ENCODE data around the gene PLAGL2. TPM values are rescaled to one million over a fixed set of nuclear protein-coding genes. Genes with fewer than 3 reads are reported as not detected.
"Not testable (repeated sequence)": the region's sequence is repeated elsewhere in the genome, so short reads cannot be mapped to it uniquely, and the experiment has no call there.

Gene PLAGL2
- polyA plus RNA-seq, 1 donor from 2014 or later: 2.7 TPM

DNA sequence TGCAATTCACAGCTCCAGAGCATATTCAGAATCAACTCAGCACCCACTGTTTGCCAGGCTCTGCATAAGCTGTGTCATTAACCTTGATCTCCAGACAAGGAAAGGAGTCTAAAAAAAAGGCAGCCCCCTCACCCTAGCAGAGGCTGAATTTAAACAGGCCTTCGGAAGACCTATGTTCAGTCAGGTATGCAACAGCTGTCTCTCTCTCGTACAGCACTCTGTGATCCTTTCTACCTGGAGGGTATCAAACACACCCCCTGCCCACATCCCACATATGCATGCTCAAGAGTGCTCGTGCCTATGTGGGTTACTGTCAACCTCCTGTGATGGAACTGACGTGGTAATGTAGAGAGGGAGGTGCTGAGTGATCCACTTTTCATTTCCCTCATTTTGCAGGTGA is 8.5 kb downstream of the PLAGL2 start:
- Histone ChIP-seq H3F3A (ENCODE audit: insufficient read depth, low read length, poor library complexity, severe bottlenecking) (no peaks in the 10 kb centered on the region), H4K20me1 (ENCODE audit: insufficient read depth) (peaks cover 5% of the 10 kb centered on the region), H3K4me2 (ENCODE audit: low read length) (no peak overlapping the region), H3K79me2 (replicated peaks; ENCODE audit: insufficient read depth, low read length) (peaks cover 60% of the 10 kb centered on the region), H3K36me3 (ENCODE audit: insufficient read depth, low read length) (peaks cover 17% of the 10 kb centered on the region), H3K4me3 (ENCODE audit: low read length) (no peak overlapping the region), H3K27me3 (ENCODE audit: insufficient read depth, low read depth, low read length) (no peaks in the 10 kb centered on the region), H3K9me2 (ENCODE audit: insufficient read depth, low read length) (no peaks in the 10 kb centered on the region), H3K9ac (ENCODE audit: low read length) (no peak overlapping the region), H2AFZ (ENCODE audit: low read depth, low read length) (no peak overlapping the region), H3K9me3 (ENCODE audit: low read length) (no peaks in the 10 kb centered on the region), H3K27ac (ENCODE audit: low read length) (no peak overlapping the region)
- TF ChIP-seq TAF1 (IDR thresholded peaks at IDR 0.05; ENCODE audit: low read depth) (no peak), REST (IDR thresholded peaks at IDR 0.05; ENCODE audit: borderline replicate concordance) (no peak), MXI1 (conservative IDR thresholded peaks at IDR 0.05; ENCODE audit: poor library complexity, severe bottlenecking) (no peak), EZH2 (IDR thresholded peaks at IDR 0.05; ENCODE audit: borderline replicate concordance, insufficient read depth, low read length, poor library complexity, severe bottlenecking) (no peak), POLR2AphosphoS5 (IDR thresholded peaks at IDR 0.05) (no peak), SMC3 (conservative IDR thresholded peaks at IDR 0.05; ENCODE audit: poor library complexity) (no peak), EP300 (conservative IDR thresholded peaks at IDR 0.05; ENCODE audit: poor library complexity, severe bottlenecking) (no peak), CTCF (IDR thresholded peaks at IDR 0.05; ENCODE audit: poor library complexity, severe bottlenecking) (no peak), RAD21 (conservative IDR thresholded peaks at IDR 0.05) (no peak)

DNA sequence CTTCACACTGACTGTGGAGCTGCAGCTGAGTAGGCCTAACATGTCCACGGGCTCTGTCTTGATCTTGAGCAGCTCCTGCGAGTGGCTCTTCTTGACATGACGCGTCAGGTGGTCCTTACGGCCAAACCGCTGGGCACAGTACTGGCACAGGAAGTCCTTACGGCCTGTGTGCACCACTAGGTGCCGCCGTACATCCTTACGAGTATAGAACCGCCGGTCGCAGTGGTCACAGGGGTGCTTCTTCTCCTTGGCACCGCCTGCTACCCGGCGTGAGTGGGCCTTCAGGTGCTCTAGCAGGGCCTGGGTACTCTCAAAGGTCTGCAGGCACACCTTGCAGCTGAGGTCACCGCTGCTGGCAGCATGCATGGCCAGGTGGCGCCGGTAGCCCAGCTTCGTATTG is 10.4 kb downstream of the PLAGL2 start:
- H3K4me2 ChIP-seq (ENCODE audit: low read length); H3K4me3 ChIP-seq (ENCODE audit: low read length); H3F3A ChIP-seq (ENCODE audit: insufficient read depth, low read length, poor library complexity, severe bottlenecking); H3K27me3 ChIP-seq (ENCODE audit: insufficient read depth, low read depth, low read length); H3K9me3 ChIP-seq (ENCODE audit: low read length); H2AFZ ChIP-seq (ENCODE audit: low read depth, low read length); H3K9ac ChIP-seq (ENCODE audit: low read length); H3K27ac ChIP-seq (ENCODE audit: low read length); H3K9me2 ChIP-seq (ENCODE audit: insufficient read depth, low read length); H4K20me1 ChIP-seq (ENCODE audit: insufficient read depth): not testable (repeated sequence)
- peaks cover 41% of the 10 kb centered on the region for H3K79me2 ChIP-seq (replicated peaks; ENCODE audit: insufficient read depth, low read length)
- peaks cover 17% of the 10 kb centered on the region for H3K36me3 ChIP-seq (ENCODE audit: insufficient read depth, low read length)

DNA sequence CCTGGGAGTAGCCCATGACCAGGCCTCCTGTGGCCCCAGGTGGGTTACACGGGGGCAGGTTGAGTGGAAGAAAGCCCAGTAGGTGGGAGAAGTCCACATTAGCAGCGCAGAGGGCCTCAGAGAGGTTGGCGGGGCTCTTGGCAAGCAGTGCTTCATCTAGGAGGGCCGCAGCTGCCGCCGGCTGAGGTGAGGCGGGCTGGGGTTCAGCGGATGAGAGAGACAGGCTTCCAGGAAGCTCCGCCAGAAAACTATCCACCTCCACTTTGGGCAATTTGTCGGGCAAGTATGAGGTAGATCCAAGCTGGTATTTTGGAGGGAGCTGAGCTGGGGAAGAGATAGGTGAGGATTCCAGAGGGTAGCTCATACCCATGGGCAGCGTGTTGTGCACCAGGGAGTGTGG is 10.9 kb downstream of the PLAGL2 start:
- not testable (repeated sequence) for H3K4me3 ChIP-seq (ENCODE audit: low read length); H2AFZ ChIP-seq (ENCODE audit: low read depth, low read length); H3K27ac ChIP-seq (ENCODE audit: low read length); H3K4me2 ChIP-seq (ENCODE audit: low read length); H3K9me3 ChIP-seq (ENCODE audit: low read length); H4K20me1 ChIP-seq (ENCODE audit: insufficient read depth); H3K9me2 ChIP-seq (ENCODE audit: insufficient read depth, low read length); H3K9ac ChIP-seq (ENCODE audit: low read length); H3K27me3 ChIP-seq (ENCODE audit: insufficient read depth, low read depth, low read length); H3F3A ChIP-seq (ENCODE audit: insufficient read depth, low read length, poor library complexity, severe bottlenecking)
- H3K79me2 ChIP-seq (replicated peaks; ENCODE audit: insufficient read depth, low read length): peaks cover 36% of the 10 kb centered on the region
- H3K36me3 ChIP-seq (ENCODE audit: insufficient read depth, low read length): peaks cover 17% of the 10 kb centered on the region

Data from neural cell (in vitro differentiated cells).